Effector memory CD4-positive, alpha-beta T cell (primary cell): ENCODE results near the gene METTL14.

Source experiments
- DNase-seq, 3 donors: peaks; one replicate each; pipeline ENCODE4 v3.0.0-alpha.2; 2020
- H3K27ac ChIP-seq: 2 replicates; pipeline ENCODE4 v1.7.0; 2013; ENCODE audit warnings: mild to moderate bottlenecking, low read length, moderate library complexity; ENCODE audit not compliant: insufficient read depth, poor library complexity, severe bottlenecking
- H3K27me3 ChIP-seq: replicated peaks from 2 replicates; pipeline ENCODE4 v1.7.0; 2013; ENCODE audit warnings: mild to moderate bottlenecking, low read length; ENCODE audit not compliant: insufficient read depth, control insufficient read depth, poor library complexity, severe bottlenecking
- H3K36me3 ChIP-seq: 2 replicates; pipeline ENCODE4 v1.7.0; 2013; ENCODE audit warnings: mild to moderate bottlenecking, low read length, moderate library complexity; ENCODE audit not compliant: control insufficient read depth, insufficient read depth
- H3K4me1 ChIP-seq: 2 replicates; pipeline ENCODE4 v1.7.0; 2013; ENCODE audit warnings: low read length, mild to moderate bottlenecking; ENCODE audit not compliant: control insufficient read depth, insufficient read depth, poor library complexity, severe bottlenecking
- H3K4me3 ChIP-seq: 2 replicates; pipeline ENCODE4 v1.7.0; 2013; ENCODE audit warnings: low read length, low read depth, mild to moderate bottlenecking; ENCODE audit not compliant: insufficient read depth, poor library complexity, severe bottlenecking
- H3K9me3 ChIP-seq: 2 replicates; pipeline ENCODE4 v1.7.0; 2013; ENCODE audit warnings: mild to moderate bottlenecking, low read length, moderate library complexity; ENCODE audit not compliant: control insufficient read depth

Gene METTL14

GRCh38 chr4:118711052-118711451, 25.9 kb downstream of the METTL14 start:
- Histone ChIP-seq H3K27ac (no peak overlapping the region), H3K4me1 (no peaks in the 10 kb centered on the region), H3K36me3 (peaks cover 24% of the 10 kb centered on the region), H3K27me3 (no peaks in the 10 kb centered on the region), H3K4me3 (no peak overlapping the region), H3K9me3 (no peaks in the 10 kb centered on the region)
- DNase-seq = no peak

- H3K4me3 ChIP-seq = no peak overlapping the region
- H3K36me3 ChIP-seq = peaks cover 15% of the 10 kb centered on the region
- no peak for DNase-seq
- H3K27me3 ChIP-seq = no peaks in the 10 kb centered on the region
- no peaks in the 10 kb centered on the region for H3K9me3 ChIP-seq
- H3K4me1 ChIP-seq = no peaks in the 10 kb centered on the region
- H3K27ac ChIP-seq = no peak overlapping the region
These were observed 27.7 kb downstream of the METTL14 start for GRCh38 chr4:118712872-118713271.

- Histone ChIP-seq H3K27ac (no peak overlapping the region), H3K9me3 (no peaks in the 10 kb centered on the region), H3K27me3 (no peaks in the 10 kb centered on the region), H3K4me1 (no peaks in the 10 kb centered on the region), H3K4me3 (no peak overlapping the region), H3K36me3 (peaks cover 14% of the 10 kb centered on the region)
- no peak for DNase-seq
These were observed 29.5 kb downstream of the METTL14 start for GRCh38 chr4:118714682-118715081.

- no peak for DNase-seq
These were observed 31.1 kb downstream of the METTL14 start for GRCh38 chr4:118716304-118716703.

GRCh38 chr4:118718511-118719170, 33.4 kb downstream of the METTL14 start:
- no peak overlapping the region for H3K27ac ChIP-seq
- no peaks in the 10 kb centered on the region for H3K9me3 ChIP-seq
- no peaks in the 10 kb centered on the region for H3K27me3 ChIP-seq
- H3K4me1 ChIP-seq = no peaks in the 10 kb centered on the region
- DNase-seq = no peak
- H3K4me3 ChIP-seq = no peak overlapping the region
- H3K36me3 ChIP-seq = peaks cover 7% of the 10 kb centered on the region

More at GRCh38 chr4:118716304-118716703, 31.1 kb downstream of the METTL14 start:
- Histone ChIP-seq H3K36me3 (no peaks in the 10 kb centered on the region), H3K9me3 (no peaks in the 10 kb centered on the region), H3K4me1 (no peaks in the 10 kb centered on the region), H3K27ac (no peak overlapping the region), H3K4me3 (no peak overlapping the region), H3K27me3 (no peaks in the 10 kb centered on the region)

- no peak for DNase-seq
- H3K9me3 ChIP-seq = no peaks in the 10 kb centered on the region
- no peaks in the 10 kb centered on the region for H3K27me3 ChIP-seq
- no peak overlapping the region for H3K4me3 ChIP-seq
- peaks cover 11% of the 10 kb centered on the region for H3K36me3 ChIP-seq
- no peak overlapping the region for H3K27ac ChIP-seq
- no peaks in the 10 kb centered on the region for H3K4me1 ChIP-seq
These were observed 36.6 kb downstream of the METTL14 start for GRCh38 chr4:118721752-118722151.

GRCh38 chr4:118723369-118723768, 38.2 kb downstream of the METTL14 start:
- Histone ChIP-seq H3K9me3 (no peaks in the 10 kb centered on the region), H3K36me3 (peaks cover 17% of the 10 kb centered on the region), H3K4me3 (no peak overlapping the region), H3K27me3 (no peaks in the 10 kb centered on the region), H3K4me1 (no peaks in the 10 kb centered on the region), H3K27ac (no peak overlapping the region)
- no peak for DNase-seq

- Histone ChIP-seq H3K27ac (no peak overlapping the region), H3K36me3 (peaks cover 11% of the 10 kb centered on the region), H3K4me1 (no peaks in the 10 kb centered on the region), H3K27me3 (no peaks in the 10 kb centered on the region), H3K4me3 (no peak overlapping the region), H3K9me3 (no peaks in the 10 kb centered on the region)
- DNase-seq = no peak
These were observed 42.2 kb downstream of the METTL14 start for GRCh38 chr4:118727360-118727759.

GRCh38 chr4:118729287-118730286, 44.4 kb downstream of the METTL14 start:
- Histone ChIP-seq H3K9me3 (no peaks in the 10 kb centered on the region), H3K4me3 (no peak overlapping the region), H3K36me3 (peaks cover 19% of the 10 kb centered on the region), H3K27ac (no peak overlapping the region), H3K27me3 (no peaks in the 10 kb centered on the region), H3K4me1 (no peaks in the 10 kb centered on the region)
- no peak for DNase-seq

GRCh38 chr4:118730683-118731082, 45.5 kb downstream of the METTL14 start:
- Histone ChIP-seq H3K27me3 (no peaks in the 10 kb centered on the region), H3K27ac (no peak overlapping the region), H3K36me3 (peaks cover 19% of the 10 kb centered on the region), H3K4me3 (no peak overlapping the region), H3K9me3 (no peaks in the 10 kb centered on the region), H3K4me1 (no peaks in the 10 kb centered on the region)
- no peak for DNase-seq
